SK-N-SH (cell line): ENCODE results near the gene ZNF236.

Experiments
- CTCF ChIP-seq: fragments of 200-600 bp; sonication (generic); IDR thresholded peaks from 2 replicates; pipeline ENCODE4 v1.6.1; 2017; ENCODE audit warnings: antibody characterized with exemption, mild to moderate bottlenecking, moderate library complexity
- EP300 ChIP-seq, 2 experiments: IDR thresholded peaks; 2 replicates each; pipeline versions ENCODE4 v1.4.0 to v1.6.1; 2012; ENCODE audit warnings: borderline replicate concordance in 1 of 2, low read depth in 1 of 2, low read length in 1 of 2
- EZH2phosphoT487 ChIP-seq: fragments of 200-600 bp; sonication (generic); IDR thresholded peaks from 2 replicates; pipeline ENCODE4 v1.6.1; 2017; ENCODE audit warnings: low read depth, mixed run types, mild to moderate bottlenecking, antibody characterized with exemption, moderate library complexity, borderline replicate concordance
- FOXM1 ChIP-seq: IDR thresholded peaks from 2 replicates; pipeline ENCODE4 v1.4.0; 2012; ENCODE audit warnings: low read depth, mild to moderate bottlenecking
- GABPA ChIP-seq: IDR thresholded peaks from 2 replicates; pipeline ENCODE4 v1.4.0; 2012; ENCODE audit warnings: low read depth, mild to moderate bottlenecking
- MXI1 ChIP-seq: IDR thresholded peaks from 2 replicates; pipeline ENCODE4 v1.6.1; 2012; ENCODE audit warnings: mild to moderate bottlenecking, low read depth, low read length, improper control_type of control experiment
- RFX5 ChIP-seq: IDR thresholded peaks from 2 replicates; pipeline ENCODE4 v1.6.1; 2012; ENCODE audit warnings: mild to moderate bottlenecking, improper control_type of control experiment, low read length
- YY1 ChIP-seq: IDR thresholded peaks from 2 replicates; pipeline ENCODE4 v1.4.0; 2012; ENCODE audit warnings: low read depth, mild to moderate bottlenecking

- TF ChIP-seq FOXM1 (no peak), YY1 (no peak), EP300 (IDR thresholded peaks at IDR 0.05; ENCODE audit: borderline replicate concordance in 1 of 2, low read depth in 1 of 2, low read length in 1 of 2) (no peak), MXI1 (no peak), CTCF (no peak), EZH2phosphoT487 (no peak), GABPA (no peak), RFX5 (no peak)
These were observed 152.0 kb downstream of the ZNF236 start for GRCh38 chr18:76974386-76974785.
